ENCODE measurements around the gene TUBGCP3. TPM values are rescaled to one million over a fixed set of nuclear protein-coding genes. Genes with fewer than 3 reads are reported as not detected.

The TUBGCP3 gene
- total and polyA plus RNA-seq, 9 donors = 19.4 to 58.0 (median 29.5) TPM

- 87 to 92% (median 90%) methylated on average over 11 of the region's 11 CpGs for WGBS, 3 donors
- Histone ChIP-seq H3K36me3 (no peaks in the 10 kb centered on the region), H3K4me1 (ENCODE audit: insufficient read depth) (peaks cover 12% of the 10 kb centered on the region), H3K27me3 (no peaks in the 10 kb centered on the region), H3K9me3 (no peaks in the 10 kb centered on the region), H3K4me3 (no peak overlapping the region), H3K27ac (no peak overlapping the region)
- intact Hi-C loops (cut with DNase I) = no loop called here
- TF ChIP-seq EP300 (IDR thresholded peaks at IDR 0.05) = no peak
- TF ChIP-seq, protein P1, sequence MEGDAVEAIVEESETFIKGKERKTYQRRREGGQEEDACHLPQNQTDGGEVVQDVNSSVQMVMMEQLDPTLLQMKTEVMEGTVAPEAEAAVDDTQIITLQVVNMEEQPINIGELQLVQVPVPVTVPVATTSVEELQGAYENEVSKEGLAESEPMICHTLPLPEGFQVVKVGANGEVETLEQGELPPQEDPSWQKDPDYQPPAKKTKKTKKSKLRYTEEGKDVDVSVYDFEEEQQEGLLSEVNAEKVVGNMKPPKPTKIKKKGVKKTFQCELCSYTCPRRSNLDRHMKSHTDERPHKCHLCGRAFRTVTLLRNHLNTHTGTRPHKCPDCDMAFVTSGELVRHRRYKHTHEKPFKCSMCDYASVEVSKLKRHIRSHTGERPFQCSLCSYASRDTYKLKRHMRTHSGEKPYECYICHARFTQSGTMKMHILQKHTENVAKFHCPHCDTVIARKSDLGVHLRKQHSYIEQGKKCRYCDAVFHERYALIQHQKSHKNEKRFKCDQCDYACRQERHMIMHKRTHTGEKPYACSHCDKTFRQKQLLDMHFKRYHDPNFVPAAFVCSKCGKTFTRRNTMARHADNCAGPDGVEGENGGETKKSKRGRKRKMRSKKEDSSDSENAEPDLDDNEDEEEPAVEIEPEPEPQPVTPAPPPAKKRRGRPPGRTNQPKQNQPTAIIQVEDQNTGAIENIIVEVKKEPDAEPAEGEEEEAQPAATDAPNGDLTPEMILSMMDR (IDR thresholded peaks at IDR 0.05) = no peak
- DNase-seq = no peak
These were observed 4.2 kb downstream of the TUBGCP3 start for GRCh38 chr13:112583592-112584277.

GRCh38 chr13:112582263-112582662 is 5.7 kb downstream of the TUBGCP3 start:
- no peak for DNase-seq
- intact Hi-C loops (cut with DNase I) = no loop called here
- H3K36me3 ChIP-seq = no peaks in the 10 kb centered on the region
- H3K27me3 ChIP-seq = no peaks in the 10 kb centered on the region
- H3K4me3 ChIP-seq = no peak overlapping the region
- no peak overlapping the region for H3K27ac ChIP-seq
- no peaks in the 10 kb centered on the region for H3K9me3 ChIP-seq
- H3K4me1 ChIP-seq (ENCODE audit: insufficient read depth) = peaks cover 8% of the 10 kb centered on the region
- TF ChIP-seq, protein P1 (IDR thresholded peaks at IDR 0.05) = no peak
- no peak for TF ChIP-seq POLR2A (IDR thresholded peaks at IDR 0.05)
- TF ChIP-seq EP300 (IDR thresholded peaks at IDR 0.05) = no peak
- WGBS, 3 donors = 87 to 92% (median 90%) methylated on average over 9 of the region's 9 CpGs

- Histone ChIP-seq H3K9me3 (no peaks in the 10 kb centered on the region), H3K27ac (no peak overlapping the region), H3K4me1 (ENCODE audit: insufficient read depth) (peaks cover 5% of the 10 kb centered on the region), H3K27me3 (no peaks in the 10 kb centered on the region), H3K4me3 (no peak overlapping the region), H3K36me3 (no peaks in the 10 kb centered on the region)
- 73 to 78% (median 73%) methylated on average over 3 of the region's 3 CpGs for WGBS, 3 donors
- intact Hi-C loops (cut with DNase I) = no loop called here
- DNase-seq = no peak
- no peak for TF ChIP-seq POLR2A (IDR thresholded peaks at IDR 0.05)
- TF ChIP-seq, protein P1 (IDR thresholded peaks at IDR 0.05) = no peak
- no peak for TF ChIP-seq EP300 (IDR thresholded peaks at IDR 0.05)
These were observed 7.0 kb downstream of the TUBGCP3 start for GRCh38 chr13:112580912-112581311.

GRCh38 chr13:112580211-112580610 is 7.7 kb downstream of the TUBGCP3 start:
- TF ChIP-seq, protein P1 (IDR thresholded peaks at IDR 0.05) = no peak
- TF ChIP-seq EP300 (IDR thresholded peaks at IDR 0.05) (no peak), POLR2A (IDR thresholded peaks at IDR 0.05) (no peak)
- Histone ChIP-seq H3K27me3 (no peaks in the 10 kb centered on the region), H3K9me3 (no peaks in the 10 kb centered on the region), H3K4me1 (ENCODE audit: insufficient read depth) (peaks cover 5% of the 10 kb centered on the region), H3K27ac (no peak overlapping the region), H3K4me3 (no peak overlapping the region), H3K36me3 (no peaks in the 10 kb centered on the region)
- no peak for DNase-seq
- 97 to 100% (median 97%) methylated on average over 2 of the region's 2 CpGs for WGBS, 3 donors
- intact Hi-C loops (cut with DNase I) = no loop called here
